GM23338 (cell line): ENCODE results near the gene PASK. TPM values are rescaled to one million over a fixed set of nuclear protein-coding genes. Genes with fewer than 3 reads are reported as not detected.

Experiments used
- ATAC-seq: fragments of 200-7000 bp; cut with Tn5 transposase; 3 replicates; pipeline ENCODE4 v1.9.1; 2020
- DNase-seq: peaks from one replicate; pipeline ENCODE4 v3.0.0-alpha.2; 2015; ENCODE audit warnings: low spot score
- H2AFZ ChIP-seq: fragments of 200-600 bp; sonication (generic); 2 replicates; pipeline ENCODE4 v1.8.0; 2016; ENCODE audit warnings: antibody characterized with exemption, mild to moderate bottlenecking, moderate library complexity
- H3F3A ChIP-seq: fragments of 200-600 bp; sonication (generic); replicated peaks from 2 replicates; pipeline ENCODE4 v1.8.0; 2017; ENCODE audit warnings: antibody characterized with exemption, mixed run types, low read depth
- H3K27ac ChIP-seq: fragments of 200-600 bp; sonication (generic); 2 replicates; pipeline ENCODE4 v1.6.1; 2016; ENCODE audit warnings: low read depth
- H3K27me3 ChIP-seq: fragments of 200-600 bp; sonication (generic); 2 replicates; pipeline ENCODE4 v1.8.0; 2016; ENCODE audit warnings: mild to moderate bottlenecking, mixed run types, moderate library complexity; ENCODE audit not compliant: insufficient read depth
- H3K36me3 ChIP-seq: fragments of 200-600 bp; sonication (generic); 2 replicates; pipeline ENCODE4 v1.8.0; 2016; ENCODE audit warnings: mild to moderate bottlenecking; ENCODE audit not compliant: insufficient read depth
- H3K4me1 ChIP-seq: fragments of 200-600 bp; sonication (generic); 2 replicates; pipeline ENCODE4 v1.8.0; 2016; ENCODE audit warnings: mild to moderate bottlenecking, moderate library complexity; ENCODE audit not compliant: insufficient read depth
- H3K4me2 ChIP-seq: fragments of 200-600 bp; sonication (generic); 2 replicates; pipeline ENCODE4 v1.7.1; 2017; ENCODE audit warnings: mixed run types
- H3K4me3 ChIP-seq: fragments of 200-600 bp; sonication (generic); 2 replicates; pipeline ENCODE4 v1.6.1; 2016; ENCODE audit warnings: mixed run types
- H3K79me2 ChIP-seq: fragments of 200-600 bp; sonication (generic); replicated peaks from 2 replicates; pipeline ENCODE4 v1.8.0; 2017; ENCODE audit warnings: mild to moderate bottlenecking; ENCODE audit not compliant: insufficient read depth
- H3K9me2 ChIP-seq: fragments of 200-600 bp; sonication (generic); 2 replicates; pipeline ENCODE4 v1.8.0; 2017; ENCODE audit not compliant: insufficient read depth
- H4K20me1 ChIP-seq: fragments of 200-600 bp; sonication (generic); replicated peaks from 2 replicates; pipeline ENCODE4 v1.8.0; 2017; ENCODE audit warnings: mild to moderate bottlenecking; ENCODE audit not compliant: insufficient read depth
- H3K27ac Mint-ChIP-seq: 2 replicates; pipeline ENCODE4 v1.8.0; 2020; ENCODE audit warnings: inconsistent platforms, mild to moderate bottlenecking, moderate library complexity, mixed read lengths
- H3K27me3 Mint-ChIP-seq: 3 replicates; pipeline ENCODE4 v1.8.0; 2022; ENCODE audit warnings: low read depth, mild to moderate bottlenecking, moderate library complexity, mixed read lengths, inconsistent platforms; ENCODE audit not compliant: insufficient read depth, poor library complexity
- H3K36me3 Mint-ChIP-seq: 3 replicates; pipeline ENCODE4 v1.8.0; 2021; ENCODE audit warnings: low read depth, mild to moderate bottlenecking, inconsistent platforms, moderate library complexity, mixed read lengths
- H3K4me1 Mint-ChIP-seq: 3 replicates; pipeline ENCODE4 v1.8.0; 2020; ENCODE audit warnings: mild to moderate bottlenecking, inconsistent platforms, mixed read lengths
- H3K4me3 Mint-ChIP-seq: 3 replicates; pipeline ENCODE4 v1.8.0; 2021; ENCODE audit warnings: moderate library complexity, mild to moderate bottlenecking, inconsistent platforms, mixed read lengths
- H3K9me3 Mint-ChIP-seq: 3 replicates; pipeline ENCODE4 v1.8.0; 2020; ENCODE audit warnings: moderate library complexity, mild to moderate bottlenecking, inconsistent platforms, mixed read lengths
- ETS1 ChIP-seq: IDR thresholded peaks from 2 replicates; pipeline ENCODE4 v1.6.1; 2016; ENCODE audit warnings: antibody characterized with exemption
- EZH2 ChIP-seq: fragments of 200-600 bp; sonication (generic); IDR thresholded peaks from one replicate; pipeline ENCODE4 v1.8.0; 2017; ENCODE audit warnings: antibody characterized with exemption, mild to moderate bottlenecking, low read depth; ENCODE audit not compliant: unreplicated experiment
- JUNB ChIP-seq: IDR thresholded peaks from one replicate; pipeline ENCODE4 v1.6.1; 2016; ENCODE audit warnings: antibody characterized with exemption; ENCODE audit not compliant: unreplicated experiment
- STAT1 ChIP-seq: IDR thresholded peaks from one replicate; pipeline ENCODE4 v1.6.1; 2016; ENCODE audit warnings: antibody characterized with exemption; ENCODE audit not compliant: unreplicated experiment
- polyA plus RNA-seq: library from polyadenylated mRNA; unstranded; fragments of >200 nt; fragmentation: Nextera tagmentation; extraction: Ambion mirVana; gene quantifications from 2 replicates; pipeline ENCODE4 v1.2.1, GENCODE V29; 2016
- total RNA-seq: library from RNA; depleted of rRNA; stranded (reverse); fragments of >200 nt; shearing (Covaris generic); gene quantifications from 2 replicates; pipeline ENCODE4 v1.2.3, GENCODE V29; 2014
- TF ChIP-seq, protein P1 (sequence below), 2 experiments: fragments of 200-600 bp in 1 of 2; sonication (generic) in 1 of 2; conservative IDR thresholded peaks; 2 replicates each; pipeline versions ENCODE4 v1.5.1 to v1.6.1; 2016 to 2017; ENCODE audit warnings: antibody characterized with exemption in 2 of 2, low read depth in 2 of 2, mild to moderate bottlenecking in 2 of 2, moderate library complexity in 1 of 2
- TF ChIP-seq, protein P2 (sequence below): fragments of 250-450 bp; sonication (Bioruptor Pico); IDR thresholded peaks from 2 replicates; pipeline ENCODE4 v1.5.0; 2020; ENCODE audit warnings: mild to moderate bottlenecking, moderate library complexity

PASK gene
- total and polyA plus RNA-seq, 2 experiments from 2014 or later, result 12.5 to 38.4 TPM

GRCh38 chr2:241153616-241154015 lies 4.3 kb upstream of the PASK start:
- TF ChIP-seq ETS1, result no peak
- TF ChIP-seq, protein P1, sequence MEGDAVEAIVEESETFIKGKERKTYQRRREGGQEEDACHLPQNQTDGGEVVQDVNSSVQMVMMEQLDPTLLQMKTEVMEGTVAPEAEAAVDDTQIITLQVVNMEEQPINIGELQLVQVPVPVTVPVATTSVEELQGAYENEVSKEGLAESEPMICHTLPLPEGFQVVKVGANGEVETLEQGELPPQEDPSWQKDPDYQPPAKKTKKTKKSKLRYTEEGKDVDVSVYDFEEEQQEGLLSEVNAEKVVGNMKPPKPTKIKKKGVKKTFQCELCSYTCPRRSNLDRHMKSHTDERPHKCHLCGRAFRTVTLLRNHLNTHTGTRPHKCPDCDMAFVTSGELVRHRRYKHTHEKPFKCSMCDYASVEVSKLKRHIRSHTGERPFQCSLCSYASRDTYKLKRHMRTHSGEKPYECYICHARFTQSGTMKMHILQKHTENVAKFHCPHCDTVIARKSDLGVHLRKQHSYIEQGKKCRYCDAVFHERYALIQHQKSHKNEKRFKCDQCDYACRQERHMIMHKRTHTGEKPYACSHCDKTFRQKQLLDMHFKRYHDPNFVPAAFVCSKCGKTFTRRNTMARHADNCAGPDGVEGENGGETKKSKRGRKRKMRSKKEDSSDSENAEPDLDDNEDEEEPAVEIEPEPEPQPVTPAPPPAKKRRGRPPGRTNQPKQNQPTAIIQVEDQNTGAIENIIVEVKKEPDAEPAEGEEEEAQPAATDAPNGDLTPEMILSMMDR (conservative IDR thresholded peaks at IDR 0.05; ENCODE audit: low read depth in 2 of 2), result no peak
- no peak overlapping the region for H3K4me3 ChIP-seq
- H3K36me3 ChIP-seq, result no peaks in the 10 kb centered on the region
- DNase-seq, result no peak
- peaks cover 14% of the 10 kb centered on the region for H4K20me1 ChIP-seq
- no peak overlapping the region for H3K4me2 ChIP-seq
- peaks cover 22% of the 10 kb centered on the region for H3K79me2 ChIP-seq
- no peak for ATAC-seq
- H3F3A ChIP-seq, result 0 out of 2 replicates have a peak, but pooled peaks cover 6% of the 10 kb centered on the region
- Mint-ChIP-seq H3K27me3 (peaks cover 5% of the 10 kb centered on the region), H3K36me3 (peaks cover 7% of the 10 kb centered on the region), H3K4me1 (peaks cover 27% of the 10 kb centered on the region), H3K27ac (no peak overlapping the region), H3K9me3 (no peaks in the 10 kb centered on the region; the same call in 2 of the 3 replicates), H3K4me3 (no peak overlapping the region)
- peaks cover 17% of the 10 kb centered on the region for H3K4me1 ChIP-seq
- no peaks in the 10 kb centered on the region for H3K27me3 ChIP-seq
- H3K9me2 ChIP-seq, result no peaks in the 10 kb centered on the region
- H2AFZ ChIP-seq, result no peak overlapping the region
- H3K27ac ChIP-seq, result no peak overlapping the region

GRCh38 chr2:241151934-241152660 lies 2.8 kb upstream of the PASK start:
- Mint-ChIP-seq H3K9me3 (no peaks in the 10 kb centered on the region; the same call in 2 of the 3 replicates), H3K36me3 (peaks cover 11% of the 10 kb centered on the region), H3K27ac (no peak overlapping the region; the same call in 1 of the 2 replicates), H3K27me3 (peaks cover 11% of the 10 kb centered on the region), H3K4me3 (peak overlapping the region; percentile 94), H3K4me1 (peaks cover 33% of the 10 kb centered on the region)
- no peak overlapping the region for H3K27ac ChIP-seq
- H3K36me3 ChIP-seq, result no peaks in the 10 kb centered on the region
- H3K4me1 ChIP-seq, result peaks cover 26% of the 10 kb centered on the region
- H3K9me2 ChIP-seq, result no peaks in the 10 kb centered on the region
- H3K79me2 ChIP-seq, result peaks cover 38% of the 10 kb centered on the region
- H2AFZ ChIP-seq, result no peak overlapping the region
- 0 out of 2 replicates have a peak, but pooled peaks cover 6% of the 10 kb centered on the region for H3F3A ChIP-seq
- H4K20me1 ChIP-seq, result peaks cover 16% of the 10 kb centered on the region
- H3K4me3 ChIP-seq, result peak overlapping the region; percentile 27; the same call in 1 of the 2 replicates
- DNase-seq, result peak; percentile 40
- H3K27me3 ChIP-seq, result no peaks in the 10 kb centered on the region
- no peak for ATAC-seq
- H3K4me2 ChIP-seq, result peak overlapping the region; percentile 90
- TF ChIP-seq JUNB, result no peak
- TF ChIP-seq EZH2, result no peak
- TF ChIP-seq, protein P1 (conservative IDR thresholded peaks at IDR 0.05; ENCODE audit: low read depth in 2 of 2), result no peak
- TF ChIP-seq ETS1, result no peak
- TF ChIP-seq, protein P2, sequence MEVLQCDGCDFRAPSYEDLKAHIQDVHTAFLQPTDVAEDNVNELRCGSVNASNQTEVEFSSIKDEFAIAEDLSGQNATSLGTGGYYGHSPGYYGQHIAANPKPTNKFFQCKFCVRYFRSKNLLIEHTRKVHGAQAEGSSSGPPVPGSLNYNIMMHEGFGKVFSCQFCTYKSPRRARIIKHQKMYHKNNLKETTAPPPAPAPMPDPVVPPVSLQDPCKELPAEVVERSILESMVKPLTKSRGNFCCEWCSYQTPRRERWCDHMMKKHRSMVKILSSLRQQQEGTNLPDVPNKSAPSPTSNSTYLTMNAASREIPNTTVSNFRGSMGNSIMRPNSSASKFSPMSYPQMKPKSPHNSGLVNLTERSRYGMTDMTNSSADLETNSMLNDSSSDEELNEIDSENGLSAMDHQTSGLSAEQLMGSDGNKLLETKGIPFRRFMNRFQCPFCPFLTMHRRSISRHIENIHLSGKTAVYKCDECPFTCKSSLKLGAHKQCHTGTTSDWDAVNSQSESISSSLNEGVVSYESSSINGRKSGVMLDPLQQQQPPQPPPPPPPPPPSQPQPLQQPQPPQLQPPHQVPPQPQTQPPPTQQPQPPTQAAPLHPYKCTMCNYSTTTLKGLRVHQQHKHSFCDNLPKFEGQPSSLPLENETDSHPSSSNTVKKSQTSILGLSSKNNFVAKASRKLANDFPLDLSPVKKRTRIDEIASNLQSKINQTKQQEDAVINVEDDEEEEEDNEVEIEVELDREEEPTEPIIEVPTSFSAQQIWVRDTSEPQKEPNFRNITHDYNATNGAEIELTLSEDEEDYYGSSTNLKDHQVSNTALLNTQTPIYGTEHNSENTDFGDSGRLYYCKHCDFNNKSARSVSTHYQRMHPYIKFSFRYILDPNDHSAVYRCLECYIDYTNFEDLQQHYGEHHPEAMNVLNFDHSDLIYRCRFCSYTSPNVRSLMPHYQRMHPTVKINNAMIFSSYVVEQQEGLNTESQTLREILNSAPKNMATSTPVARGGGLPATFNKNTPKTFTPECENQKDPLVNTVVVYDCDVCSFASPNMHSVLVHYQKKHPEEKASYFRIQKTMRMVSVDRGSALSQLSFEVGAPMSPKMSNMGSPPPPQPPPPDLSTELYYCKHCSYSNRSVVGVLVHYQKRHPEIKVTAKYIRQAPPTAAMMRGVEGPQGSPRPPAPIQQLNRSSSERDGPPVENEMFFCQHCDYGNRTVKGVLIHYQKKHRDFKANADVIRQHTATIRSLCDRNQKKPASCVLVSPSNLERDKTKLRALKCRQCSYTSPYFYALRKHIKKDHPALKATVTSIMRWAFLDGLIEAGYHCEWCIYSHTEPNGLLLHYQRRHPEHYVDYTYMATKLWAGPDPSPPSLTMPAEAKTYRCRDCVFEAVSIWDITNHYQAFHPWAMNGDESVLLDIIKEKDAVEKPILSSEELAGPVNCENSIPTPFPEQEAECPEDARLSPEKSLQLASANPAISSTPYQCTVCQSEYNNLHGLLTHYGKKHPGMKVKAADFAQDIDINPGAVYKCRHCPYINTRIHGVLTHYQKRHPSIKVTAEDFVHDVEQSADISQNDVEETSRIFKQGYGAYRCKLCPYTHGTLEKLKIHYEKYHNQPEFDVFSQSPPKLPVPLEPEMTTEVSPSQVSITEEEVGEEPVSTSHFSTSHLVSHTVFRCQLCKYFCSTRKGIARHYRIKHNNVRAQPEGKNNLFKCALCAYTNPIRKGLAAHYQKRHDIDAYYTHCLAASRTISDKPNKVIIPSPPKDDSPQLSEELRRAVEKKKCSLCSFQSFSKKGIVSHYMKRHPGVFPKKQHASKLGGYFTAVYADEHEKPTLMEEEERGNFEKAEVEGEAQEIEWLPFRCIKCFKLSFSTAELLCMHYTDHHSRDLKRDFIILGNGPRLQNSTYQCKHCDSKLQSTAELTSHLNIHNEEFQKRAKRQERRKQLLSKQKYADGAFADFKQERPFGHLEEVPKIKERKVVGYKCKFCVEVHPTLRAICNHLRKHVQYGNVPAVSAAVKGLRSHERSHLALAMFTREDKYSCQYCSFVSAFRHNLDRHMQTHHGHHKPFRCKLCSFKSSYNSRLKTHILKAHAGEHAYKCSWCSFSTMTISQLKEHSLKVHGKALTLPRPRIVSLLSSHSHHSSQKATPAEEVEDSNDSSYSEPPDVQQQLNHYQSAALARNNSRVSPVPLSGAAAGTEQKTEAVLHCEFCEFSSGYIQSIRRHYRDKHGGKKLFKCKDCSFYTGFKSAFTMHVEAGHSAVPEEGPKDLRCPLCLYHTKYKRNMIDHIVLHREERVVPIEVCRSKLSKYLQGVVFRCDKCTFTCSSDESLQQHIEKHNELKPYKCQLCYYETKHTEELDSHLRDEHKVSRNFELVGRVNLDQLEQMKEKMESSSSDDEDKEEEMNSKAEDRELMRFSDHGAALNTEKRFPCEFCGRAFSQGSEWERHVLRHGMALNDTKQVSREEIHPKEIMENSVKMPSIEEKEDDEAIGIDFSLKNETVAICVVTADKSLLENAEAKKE (CRISPR knock-in tag), result no peak
- TF ChIP-seq STAT1, result no peak
